GM18507 (cell line): ENCODE results near the gene TMEM43.
"Not testable (repeated sequence)": the region's sequence is repeated elsewhere in the genome, so short reads cannot be mapped to it uniquely, and the experiment has no call there.

Experiments used
- DNase-seq: peaks from one replicate; pipeline ENCODE4 v3.0.0; 2011; ENCODE audit warnings: low read depth; ENCODE audit not compliant: insufficient read length; ENCODE audit errors: extremely low spot score
- FAIRE-seq: peaks from 2 replicates; lab custom pipeline; 2011; peaks lifted over from hg19 to GRCh38; lab: Jason Lieb, UNC

The TMEM43 gene

DNA sequence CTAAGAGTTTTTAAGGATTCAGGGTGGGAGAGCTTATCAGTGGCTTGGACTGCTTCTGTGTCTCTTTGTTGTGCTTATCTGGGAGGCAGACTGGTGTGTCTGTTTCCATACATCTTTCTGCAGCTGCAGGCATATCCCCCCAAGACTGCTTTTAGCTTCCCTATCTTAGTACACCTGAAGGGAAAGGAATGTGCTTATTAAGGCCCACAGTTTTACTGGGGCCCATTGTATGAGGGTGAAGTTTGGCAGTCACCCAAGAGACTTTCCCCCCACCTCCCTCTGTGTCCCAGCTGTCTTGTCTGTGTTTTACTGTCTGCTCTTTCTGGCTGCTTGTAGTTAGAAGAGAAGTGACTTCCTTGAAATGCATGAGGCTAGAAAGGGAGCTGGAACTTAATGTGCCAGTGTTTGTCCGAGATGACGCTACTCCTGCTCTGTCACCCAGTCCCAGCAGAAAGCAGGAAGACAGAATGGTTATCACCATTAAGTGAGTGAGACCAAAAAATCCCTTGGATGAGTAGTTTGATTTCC is 3.9 kb upstream of the TMEM43 start:
- FAIRE-seq, DNase-seq: not testable (repeated sequence)

DNA sequence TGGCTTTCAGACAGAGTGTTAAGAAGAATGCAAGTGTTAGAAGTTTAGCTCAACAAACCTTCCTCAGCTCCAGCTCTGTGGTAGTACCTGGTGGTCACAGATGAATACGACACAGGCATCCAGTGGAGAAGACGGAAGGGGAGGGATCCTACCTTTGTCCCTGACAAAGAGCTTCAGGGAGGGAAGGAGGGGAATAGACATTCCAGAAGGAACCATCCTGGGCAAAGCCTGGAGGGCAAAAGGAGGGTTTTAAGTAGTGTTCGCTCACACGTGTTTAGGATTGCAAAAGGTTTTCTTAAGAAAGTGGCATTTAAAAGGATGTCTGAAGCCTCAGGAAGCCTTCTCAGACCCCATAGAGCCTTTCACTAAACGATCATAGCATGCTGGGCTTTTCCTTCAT is 3.0 kb upstream of the TMEM43 start:
- no peak for FAIRE-seq
- DNase-seq = no peak

GRCh38 chr3:14122301-14122700 is 2.6 kb upstream of the TMEM43 start:
- DNase-seq (no peak), FAIRE-seq (no peak)

DNA sequence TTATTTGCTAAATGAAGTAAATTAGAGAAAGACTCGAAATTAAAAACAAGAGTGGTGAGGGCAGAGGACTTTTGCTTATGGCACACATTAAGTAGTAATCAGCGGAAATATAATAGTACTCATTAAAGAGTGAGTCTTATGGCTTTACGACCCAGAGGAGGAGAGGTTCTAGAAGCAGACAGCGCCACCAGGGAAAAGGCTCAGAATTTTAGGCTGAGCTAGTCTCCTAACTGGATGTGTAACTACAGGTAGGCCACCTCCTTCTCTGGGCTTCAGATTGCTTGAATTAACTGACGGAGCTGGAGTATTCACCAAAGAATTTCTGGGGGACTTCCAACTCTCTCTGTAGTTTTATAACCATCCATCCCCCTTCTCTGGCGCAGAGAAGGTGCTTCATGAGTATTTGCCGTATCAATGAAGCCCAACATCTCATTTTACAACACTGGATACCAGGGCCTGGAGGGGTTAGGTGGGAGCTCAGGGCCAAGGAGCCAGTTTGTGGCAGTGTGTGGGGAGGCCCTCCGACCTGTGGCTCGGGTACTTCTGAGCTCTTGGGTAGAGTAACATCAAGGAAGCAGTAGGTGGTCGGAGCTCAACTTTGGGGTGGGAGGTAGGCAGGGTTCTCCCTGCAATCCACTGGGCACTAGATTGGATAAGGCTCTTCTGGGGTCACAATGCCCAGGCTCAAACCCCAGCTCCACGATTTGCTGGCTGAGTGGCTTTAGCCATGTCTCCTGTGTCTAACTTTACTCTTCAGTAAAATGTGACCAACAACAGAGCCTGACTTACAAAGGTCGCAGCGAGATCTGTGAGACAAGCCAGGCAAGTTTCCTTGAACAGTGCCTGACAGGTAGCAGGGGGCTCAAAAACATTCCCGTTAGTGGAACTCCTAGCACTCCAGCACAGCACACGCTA is 1.3 kb upstream of the TMEM43 start:
- no peak for DNase-seq

DNA sequence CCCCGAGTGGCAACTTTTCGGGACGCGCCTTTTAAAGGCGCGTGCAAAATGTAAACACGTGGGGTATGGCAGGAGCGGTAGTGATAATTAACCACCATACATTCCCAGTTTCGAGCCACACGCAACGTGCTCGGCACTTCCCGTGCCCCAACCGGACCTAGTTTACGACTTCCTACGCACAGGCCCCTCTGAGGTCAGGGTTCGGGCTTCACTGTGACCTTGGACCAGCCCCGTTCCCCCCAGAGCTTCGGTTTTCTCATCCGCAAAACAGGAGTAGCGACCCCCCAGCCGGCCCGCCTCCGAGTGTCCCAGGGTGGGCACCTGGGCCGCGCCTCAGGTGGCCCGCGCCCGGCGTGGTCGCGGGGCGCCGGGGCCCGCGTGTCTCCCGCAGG is 633 bp upstream of the TMEM43 start:
- DNase-seq (peak; percentile 58), FAIRE-seq (peak; percentile 78)

More for the DNA sequence above, 1.3 kb upstream of the TMEM43 start:
- no peak for FAIRE-seq

DNA sequence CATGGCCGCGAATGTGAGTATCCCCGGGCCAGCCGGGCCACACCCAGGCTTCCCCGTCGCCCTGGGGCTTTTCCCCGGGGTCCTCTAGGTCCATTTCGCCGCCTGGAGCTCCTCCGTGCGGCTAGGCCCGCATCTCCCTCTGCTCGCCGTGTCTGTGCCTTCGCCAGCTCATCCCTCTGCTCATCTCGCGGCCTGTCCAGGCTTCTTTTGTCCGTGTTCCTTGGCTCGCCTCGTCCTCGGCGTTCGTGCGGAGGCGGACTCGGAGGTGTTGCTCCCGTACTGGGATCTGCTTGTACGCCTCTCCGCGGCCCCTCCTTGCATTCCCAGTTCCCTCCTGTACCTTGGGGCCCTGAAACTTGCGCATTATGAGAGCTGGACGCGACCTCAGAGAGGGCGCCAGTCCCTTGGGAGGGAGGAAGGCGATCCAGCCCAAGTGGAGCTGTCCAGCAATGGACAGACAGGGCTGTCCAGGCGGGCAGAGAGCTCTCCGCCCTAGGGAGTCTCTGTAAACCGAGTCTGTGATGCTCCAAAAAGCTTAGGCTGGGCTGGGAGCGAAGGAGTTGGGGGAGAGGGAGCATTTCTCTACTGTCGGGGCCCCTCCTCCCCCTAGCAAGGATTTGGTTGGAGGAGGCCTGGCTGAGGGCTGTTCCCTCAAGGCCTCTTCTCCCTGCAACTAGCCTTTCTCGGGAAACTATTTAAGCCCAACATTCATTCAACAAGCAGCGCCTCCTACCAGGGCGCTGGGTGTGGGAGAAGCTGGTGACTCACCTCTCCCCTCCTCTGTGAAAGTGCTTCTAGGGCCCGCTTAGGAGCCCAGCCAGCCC is 553 bp downstream of the TMEM43 start:
- DNase-seq (peak; percentile 18), FAIRE-seq (no peak)

DNA sequence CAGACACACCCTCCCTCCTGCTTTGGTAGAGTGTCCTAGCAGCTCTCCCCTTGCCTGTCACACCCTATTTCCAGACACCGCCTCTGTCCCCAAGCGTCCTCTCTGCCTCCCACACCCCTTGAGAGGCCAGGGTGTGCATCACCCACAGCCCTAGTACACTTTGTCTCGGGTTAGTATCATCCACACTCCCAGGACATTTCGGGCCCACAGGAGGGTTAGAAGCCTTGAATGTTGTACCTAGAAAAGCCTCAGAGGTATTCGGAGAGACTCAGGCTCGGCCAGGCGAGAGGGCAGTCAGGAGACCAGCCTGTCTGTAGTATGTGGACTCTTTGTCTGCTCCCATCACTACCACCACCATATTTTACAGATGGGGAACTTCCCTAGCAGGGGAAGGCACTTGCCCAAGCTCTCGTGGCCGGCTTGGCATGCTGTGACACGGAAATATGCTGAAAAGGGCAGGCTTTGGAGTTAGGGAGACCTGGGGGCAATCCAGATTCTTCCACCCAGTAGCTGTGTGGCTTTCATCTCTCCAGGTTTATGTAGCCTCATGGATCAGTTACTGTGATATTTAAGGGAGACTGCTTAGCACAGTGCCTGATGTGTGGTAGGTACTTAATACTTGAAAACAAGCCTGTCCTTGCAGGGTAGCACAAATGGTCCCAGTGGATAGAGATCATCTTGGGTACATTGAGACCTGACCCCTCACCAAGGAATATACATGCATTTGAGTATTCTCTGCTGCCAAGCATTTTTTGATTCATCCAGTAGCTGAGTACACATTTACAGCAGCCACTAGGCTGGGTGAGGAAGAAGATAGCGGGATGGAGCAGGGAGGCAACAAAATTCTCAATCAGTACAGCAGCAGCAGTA is 1.4 kb downstream of the TMEM43 start:
- FAIRE-seq (no peak), DNase-seq (no peak)

- FAIRE-seq (no peak), DNase-seq (no peak)
These were observed 2.1 kb downstream of the TMEM43 start for GRCh38 chr3:14126887-14127505.

GRCh38 chr3:14127516-14128161 is 2.8 kb downstream of the TMEM43 start:
- DNase-seq (no peak), FAIRE-seq (no peak)

- DNase-seq = no peak
- FAIRE-seq = no peak
These were observed 3.9 kb downstream of the TMEM43 start for GRCh38 chr3:14128724-14129123.

DNA sequence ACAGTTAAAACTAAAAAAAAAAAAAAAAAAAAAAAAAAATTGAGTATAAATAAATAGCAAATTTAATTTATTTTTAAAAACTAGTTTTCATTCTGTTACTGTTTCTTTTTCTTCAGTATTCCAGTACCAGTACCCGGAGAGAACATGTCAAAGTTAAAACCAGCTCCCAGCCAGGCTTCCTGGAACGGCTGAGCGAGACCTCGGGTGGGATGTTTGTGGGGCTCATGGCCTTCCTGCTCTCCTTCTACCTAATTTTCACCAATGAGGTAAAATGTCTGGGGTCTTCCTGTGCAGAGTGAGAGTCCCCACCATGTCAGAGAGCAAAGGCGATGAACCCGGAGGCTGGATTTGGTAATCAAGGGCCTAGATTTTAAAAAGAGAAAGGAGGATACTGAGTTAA is 4.4 kb downstream of the TMEM43 start:
- no peak for FAIRE-seq
- no peak for DNase-seq

DNA sequence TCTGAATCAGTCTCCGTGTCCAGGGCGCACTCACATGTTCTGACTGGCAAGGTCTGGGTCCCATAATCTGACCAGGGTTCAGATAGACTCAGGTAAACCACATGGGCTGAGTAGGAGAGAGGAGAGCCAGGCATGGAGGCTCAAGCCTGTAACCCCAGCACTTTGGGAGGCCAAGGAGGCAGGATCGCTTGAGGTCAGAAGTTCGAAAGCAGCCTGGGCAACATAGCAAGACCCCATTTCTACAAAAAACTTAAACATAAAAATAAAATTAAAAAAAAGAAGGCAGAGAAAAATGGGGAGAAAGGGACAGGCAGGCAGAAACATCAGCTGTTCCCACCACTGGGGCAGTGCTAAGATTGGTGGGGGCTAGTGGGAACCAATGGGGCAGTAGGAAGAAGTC is 5.4 kb downstream of the TMEM43 start:
- no peak for FAIRE-seq
- DNase-seq = no peak

DNA sequence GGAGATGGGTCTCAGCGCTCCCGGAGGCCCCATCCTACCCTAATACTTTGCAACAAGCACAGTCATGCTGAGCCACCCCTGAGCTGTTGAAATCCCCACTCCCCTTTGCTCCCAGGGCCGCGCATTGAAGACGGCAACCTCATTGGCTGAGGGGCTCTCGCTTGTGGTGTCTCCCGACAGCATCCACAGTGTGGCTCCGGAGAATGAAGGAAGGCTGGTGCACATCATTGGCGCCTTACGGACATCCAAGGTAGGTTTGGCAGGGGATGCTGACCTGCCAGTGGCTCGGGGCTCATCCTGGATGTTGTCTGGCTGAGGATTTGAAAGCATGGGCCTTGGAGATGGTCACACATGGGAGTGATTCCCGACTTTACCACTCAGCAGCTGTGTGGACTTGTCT is 5.9 kb downstream of the TMEM43 start:
- DNase-seq (no peak), FAIRE-seq (no peak)

- FAIRE-seq (no peak), DNase-seq (no peak)
These were observed 6.3 kb downstream of the TMEM43 start for GRCh38 chr3:14131134-14131533.

GRCh38 chr3:14132120-14132519 is 7.3 kb downstream of the TMEM43 start:
- DNase-seq (no peak), FAIRE-seq (no peak)

DNA sequence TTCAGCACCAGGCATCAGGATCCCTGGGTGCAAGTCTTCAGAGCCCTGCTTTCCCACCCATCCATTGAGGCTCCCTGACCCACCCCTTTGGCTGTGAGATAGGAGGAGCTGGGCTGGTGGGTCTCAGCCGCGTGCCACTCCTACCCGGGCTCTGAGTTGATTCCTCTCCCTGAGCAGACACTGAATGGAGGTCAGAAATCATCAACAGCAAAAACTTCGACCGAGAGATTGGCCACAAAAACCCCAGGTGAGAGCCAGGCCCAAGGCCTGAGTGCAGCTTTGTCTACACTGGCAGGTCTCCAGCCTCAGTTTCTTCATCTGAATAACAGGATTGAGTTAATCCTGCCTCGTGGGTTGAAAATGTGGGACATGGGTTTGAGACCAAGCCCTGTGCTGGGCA is 7.8 kb downstream of the TMEM43 start:
- DNase-seq (no peak), FAIRE-seq (no peak)

DNA sequence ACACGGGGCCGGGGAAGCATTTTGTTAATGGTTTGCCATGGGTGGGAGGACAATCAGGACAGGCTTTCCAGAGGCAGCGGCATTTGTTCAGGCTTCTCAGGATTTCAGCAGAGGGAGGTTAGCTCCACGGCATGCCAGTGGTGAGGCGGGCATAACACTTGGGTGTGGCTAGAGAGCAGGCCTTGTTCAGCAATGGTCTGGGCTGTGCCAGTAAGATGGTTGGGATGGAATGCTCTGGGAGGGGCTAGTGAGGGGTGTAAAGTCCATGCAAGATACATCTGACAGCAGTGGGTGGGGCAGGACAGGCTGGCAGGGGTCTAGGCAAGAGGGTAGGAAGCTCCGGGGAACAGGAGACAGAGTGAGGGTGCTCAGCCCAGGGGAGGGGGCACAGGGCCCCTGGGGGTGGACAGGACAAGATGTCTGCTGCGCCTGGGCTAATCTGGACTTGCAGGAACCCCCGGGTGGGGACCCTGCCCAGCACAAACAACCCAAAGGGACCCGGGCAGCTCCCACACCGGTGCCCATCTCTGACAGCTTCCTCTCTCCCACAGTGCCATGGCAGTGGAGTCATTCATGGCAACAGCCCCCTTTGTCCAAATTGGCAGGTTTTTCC is 8.4 kb downstream of the TMEM43 start:
- FAIRE-seq = no peak
- DNase-seq = no peak

- FAIRE-seq (no peak), DNase-seq (no peak)
These were observed 9.0 kb downstream of the TMEM43 start for GRCh38 chr3:14133876-14134275.
